ENCODE data around the gene LTO1. TPM values are rescaled to one million over a fixed set of nuclear protein-coding genes. Genes with fewer than 3 reads are reported as not detected.

LTO1 gene
- total RNA-seq, 1 experiment from 2014 or later, result 37.5 TPM

DNA sequence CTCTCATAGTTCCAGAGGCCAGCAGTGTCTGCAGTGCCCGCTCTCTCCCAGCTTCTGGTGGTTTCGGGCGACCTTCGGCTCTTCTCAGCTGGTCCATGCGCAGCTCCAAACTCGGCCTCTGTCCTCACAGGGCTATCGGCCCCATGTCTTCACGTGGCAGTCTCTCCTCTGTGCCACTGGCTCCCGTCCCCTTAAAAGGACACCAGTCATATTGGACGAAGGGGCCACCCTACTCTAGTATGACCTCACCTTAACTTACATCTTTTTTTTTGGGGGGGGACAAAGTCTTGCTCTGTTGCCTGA, 13.8 kb downstream of the LTO1 start:
- no peak overlapping the region for H3K27ac ChIP-seq (ENCODE audit: low read length)
- H3K36me3 ChIP-seq (ENCODE audit: low read depth, low read length), result no peaks in the 10 kb centered on the region; the same call in 1 of the 2 replicates
- no peak for ATAC-seq
- H2AFZ ChIP-seq (ENCODE audit: low read length), result no peak overlapping the region
- H3K4me1 ChIP-seq (ENCODE audit: insufficient read depth, low read length), result no peaks in the 10 kb centered on the region
- no peak for DNase-seq
- no peaks in the 10 kb centered on the region for H3K9me3 ChIP-seq (ENCODE audit: low read length)
- POLR2A ChIA-PET (ENCODE audit: unreplicated experiment), result no interaction called here
- H3F3A ChIP-seq (ENCODE audit: low read length, unreplicated experiment), result no peaks in the 10 kb centered on the region
- no peak overlapping the region for H3K9ac ChIP-seq (ENCODE audit: low read length)
- H3K4me3 ChIP-seq (ENCODE audit: low read length), result no peak overlapping the region
- intact Hi-C loops (cut with micrococcal nuclease), result no loop called here
- CTCF ChIA-PET, result interaction anchor here (1.0 kb wide), 2 partner anchors 9 to 22 kb away, joined by 3 to 5 read pairs; no protein-coding TSS in a partner anchor
- no peaks in the 10 kb centered on the region for H3K27me3 ChIP-seq (ENCODE audit: low read length)
- no peaks in the 10 kb centered on the region for H3K79me2 ChIP-seq (ENCODE audit: low read length)
- no TSS peak for BruUV-seq (replicated peaks)
- TF ChIP-seq EZH2 (IDR thresholded peaks at IDR 0.05; ENCODE audit: low read length, unreplicated experiment) (no peak), EZH2phosphoT487 (IDR thresholded peaks at IDR 0.05; ENCODE audit: borderline replicate concordance, low read length) (no peak)
- TF ChIP-seq, protein P1, sequence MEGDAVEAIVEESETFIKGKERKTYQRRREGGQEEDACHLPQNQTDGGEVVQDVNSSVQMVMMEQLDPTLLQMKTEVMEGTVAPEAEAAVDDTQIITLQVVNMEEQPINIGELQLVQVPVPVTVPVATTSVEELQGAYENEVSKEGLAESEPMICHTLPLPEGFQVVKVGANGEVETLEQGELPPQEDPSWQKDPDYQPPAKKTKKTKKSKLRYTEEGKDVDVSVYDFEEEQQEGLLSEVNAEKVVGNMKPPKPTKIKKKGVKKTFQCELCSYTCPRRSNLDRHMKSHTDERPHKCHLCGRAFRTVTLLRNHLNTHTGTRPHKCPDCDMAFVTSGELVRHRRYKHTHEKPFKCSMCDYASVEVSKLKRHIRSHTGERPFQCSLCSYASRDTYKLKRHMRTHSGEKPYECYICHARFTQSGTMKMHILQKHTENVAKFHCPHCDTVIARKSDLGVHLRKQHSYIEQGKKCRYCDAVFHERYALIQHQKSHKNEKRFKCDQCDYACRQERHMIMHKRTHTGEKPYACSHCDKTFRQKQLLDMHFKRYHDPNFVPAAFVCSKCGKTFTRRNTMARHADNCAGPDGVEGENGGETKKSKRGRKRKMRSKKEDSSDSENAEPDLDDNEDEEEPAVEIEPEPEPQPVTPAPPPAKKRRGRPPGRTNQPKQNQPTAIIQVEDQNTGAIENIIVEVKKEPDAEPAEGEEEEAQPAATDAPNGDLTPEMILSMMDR (conservative IDR thresholded peaks at IDR 0.05; ENCODE audit: low read depth, low read length), result no peak
- no peaks in the 10 kb centered on the region for H4K20me1 ChIP-seq (ENCODE audit: low read length)
- H3K4me2 ChIP-seq (ENCODE audit: low read length), result no peak overlapping the region
- H3K9me2 ChIP-seq (replicated peaks; ENCODE audit: low read length), result no peaks in the 10 kb centered on the region

DNA sequence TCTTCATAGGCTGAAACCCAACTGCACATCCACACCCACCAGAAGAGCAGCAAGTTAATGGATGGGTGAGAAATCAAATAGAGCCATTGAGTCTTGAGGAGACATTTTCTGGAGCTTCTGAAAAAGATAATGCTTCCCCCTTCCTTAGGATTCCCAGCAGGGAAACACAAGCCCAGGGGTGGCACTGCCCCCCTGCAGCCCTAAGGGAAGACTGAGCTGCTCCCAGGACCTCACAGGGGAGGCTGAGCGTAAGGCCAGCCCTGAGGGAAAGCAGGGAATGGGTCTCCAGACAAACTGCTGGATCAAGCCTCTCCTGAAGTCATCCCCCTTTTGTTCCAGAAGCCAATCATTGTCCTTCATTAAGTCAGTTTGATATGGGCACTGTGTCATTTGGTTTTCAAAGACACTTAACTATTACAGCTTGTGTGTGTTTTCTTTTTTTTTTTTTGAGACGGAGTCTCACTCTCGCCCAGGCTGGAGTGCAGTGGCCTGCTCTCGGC, 15.1 kb downstream of the LTO1 start:
- DNase-seq (no peak), ATAC-seq (no peak)
- H3K4me3 ChIP-seq (ENCODE audit: low read length), result no peak overlapping the region
- intact Hi-C loops (cut with micrococcal nuclease), result no loop called here
- POLR2A ChIA-PET (ENCODE audit: unreplicated experiment), result interaction anchor here (0.7 kb wide), 1 partner anchor 17 kb away, joined by 7 read pairs; no protein-coding TSS in a partner anchor
- H3F3A ChIP-seq (ENCODE audit: low read length, unreplicated experiment), result peaks cover 4% of the 10 kb centered on the region
- no peak overlapping the region for H2AFZ ChIP-seq (ENCODE audit: low read length)
- no peak overlapping the region for H3K27ac ChIP-seq (ENCODE audit: low read length)
- BruUV-seq (replicated peaks), result no TSS peak
- no peak overlapping the region for H3K9ac ChIP-seq (ENCODE audit: low read length)
- no peaks in the 10 kb centered on the region for H4K20me1 ChIP-seq (ENCODE audit: low read length)
- H3K4me2 ChIP-seq (ENCODE audit: low read length), result no peak overlapping the region
- no peaks in the 10 kb centered on the region for H3K27me3 ChIP-seq (ENCODE audit: low read length)
- H3K9me2 ChIP-seq (replicated peaks; ENCODE audit: low read length), result no peaks in the 10 kb centered on the region
- no peaks in the 10 kb centered on the region; the same call in 1 of the 2 replicates for H3K36me3 ChIP-seq (ENCODE audit: low read depth, low read length)
- H3K4me1 ChIP-seq (ENCODE audit: insufficient read depth, low read length), result peaks cover 7% of the 10 kb centered on the region
- TF ChIP-seq, protein P1 (conservative IDR thresholded peaks at IDR 0.05; ENCODE audit: low read depth, low read length), result no peak
- no peak for TF ChIP-seq EZH2phosphoT487 (IDR thresholded peaks at IDR 0.05; ENCODE audit: borderline replicate concordance, low read length)
- TF ChIP-seq EZH2 (IDR thresholded peaks at IDR 0.05; ENCODE audit: low read length, unreplicated experiment), result no peak
- no peaks in the 10 kb centered on the region for H3K9me3 ChIP-seq (ENCODE audit: low read length)
- H3K79me2 ChIP-seq (ENCODE audit: low read length), result no peaks in the 10 kb centered on the region
- CTCF ChIA-PET, result no interaction called here

DNA sequence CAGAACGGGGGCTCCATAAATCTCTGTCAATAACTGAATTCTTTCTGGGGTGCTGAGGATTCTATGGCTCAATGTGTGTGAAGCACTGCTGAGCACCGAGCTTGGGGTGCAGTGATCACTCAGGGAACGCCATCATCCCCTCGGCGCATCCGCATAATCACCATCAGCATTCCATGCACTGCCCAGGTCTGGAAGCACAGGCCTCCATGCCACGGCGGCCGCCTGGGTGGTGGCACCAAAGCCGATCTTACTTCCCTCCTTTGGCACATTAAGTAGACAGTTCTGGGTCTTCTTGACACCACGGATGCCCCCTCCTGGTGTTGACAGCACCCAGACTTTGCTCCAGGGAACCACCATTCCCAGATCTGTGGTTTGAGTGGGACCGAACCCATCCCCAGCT, 15.6 kb downstream of the LTO1 start:
- H3K79me2 ChIP-seq (ENCODE audit: low read length), result no peaks in the 10 kb centered on the region
- H3K27me3 ChIP-seq (ENCODE audit: low read length), result no peaks in the 10 kb centered on the region
- no peak overlapping the region for H2AFZ ChIP-seq (ENCODE audit: low read length)
- no peak for DNase-seq
- no peak overlapping the region for H3K4me2 ChIP-seq (ENCODE audit: low read length)
- ChIA-PET POLR2A (ENCODE audit: unreplicated experiment) (no interaction called here), CTCF (no interaction called here)
- no peak for ATAC-seq
- intact Hi-C loops (cut with micrococcal nuclease), result no loop called here
- H3K9me2 ChIP-seq (replicated peaks; ENCODE audit: low read length), result no peaks in the 10 kb centered on the region
- H3K4me1 ChIP-seq (ENCODE audit: insufficient read depth, low read length), result peaks cover 10% of the 10 kb centered on the region
- no peak overlapping the region for H3K4me3 ChIP-seq (ENCODE audit: low read length)
- H4K20me1 ChIP-seq (ENCODE audit: low read length), result no peaks in the 10 kb centered on the region
- no peaks in the 10 kb centered on the region for H3K9me3 ChIP-seq (ENCODE audit: low read length)
- H3F3A ChIP-seq (ENCODE audit: low read length, unreplicated experiment), result peaks cover 4% of the 10 kb centered on the region
- H3K27ac ChIP-seq (ENCODE audit: low read length), result no peak overlapping the region
- H3K9ac ChIP-seq (ENCODE audit: low read length), result no peak overlapping the region
- no peak for TF ChIP-seq EZH2 (IDR thresholded peaks at IDR 0.05; ENCODE audit: low read length, unreplicated experiment)
- no peaks in the 10 kb centered on the region; the same call in 1 of the 2 replicates for H3K36me3 ChIP-seq (ENCODE audit: low read depth, low read length)
- no TSS peak for BruUV-seq (replicated peaks)

Data from PC-3 (cell line).